Measurements from ENCODE around the gene TRRAP.

- TF ChIP-seq CTCF (IDR thresholded peaks at IDR 0.05) (no peak), ZFX (IDR thresholded peaks at IDR 0.05; ENCODE audit: borderline replicate concordance) (no peak)
These were observed 100.3 kb downstream of the TRRAP start for GRCh38 chr7:98978672-98979071.
